BLaER1 treated with 17β-estradiol and CSF1 and Interleukin-3, amounts not matched to agents 10 nM and 100 nM (cell line): ENCODE data around the gene DUSP22.

Experiments used
- H3K27ac ChIP-seq, 11 experiments: shearing (Covaris generic); formaldehyde crosslinking; 2 replicates each; pipeline ENCODE4 v1.8.1; 2022
- H3K27me3 ChIP-seq, 11 experiments: shearing (Covaris generic); formaldehyde crosslinking; 2 replicates each; pipeline ENCODE4 v1.8.1; 2022
- H3K36me3 ChIP-seq, 11 experiments: shearing (Covaris generic); formaldehyde crosslinking; 2 replicates each; pipeline ENCODE4 v1.8.1; 2022
- H3K4me1 ChIP-seq, 10 experiments: shearing (Covaris generic); formaldehyde crosslinking; 2 replicates each; pipeline ENCODE4 v1.8.1; 2022
- H3K4me2 ChIP-seq, 11 experiments: shearing (Covaris generic); formaldehyde crosslinking; 2 replicates each; pipeline ENCODE4 v1.8.1; 2022
- H3K4me3 ChIP-seq, 10 experiments: shearing (Covaris generic); formaldehyde crosslinking; 2 replicates each; pipeline ENCODE4 v1.8.1; 2022
- H3K9ac ChIP-seq, 11 experiments: shearing (Covaris generic); formaldehyde crosslinking; 2 replicates each; pipeline ENCODE4 v1.8.1; 2022
- H3K9me3 ChIP-seq, 11 experiments: shearing (Covaris generic); formaldehyde crosslinking; replicated peaks in 1 of 11; 2 replicates each; pipeline ENCODE4 v1.8.1; 2022
- H4K20me1 ChIP-seq, 11 experiments: shearing (Covaris generic); formaldehyde crosslinking; 2 replicates each; pipeline ENCODE4 v1.8.1; 2022
- Cebpa-rat ChIP-seq, 11 experiments: shearing (Covaris generic); IDR thresholded peaks; 2 replicates each; pipeline ENCODE4 v1.8.1; 2022

DUSP22 gene

DNA sequence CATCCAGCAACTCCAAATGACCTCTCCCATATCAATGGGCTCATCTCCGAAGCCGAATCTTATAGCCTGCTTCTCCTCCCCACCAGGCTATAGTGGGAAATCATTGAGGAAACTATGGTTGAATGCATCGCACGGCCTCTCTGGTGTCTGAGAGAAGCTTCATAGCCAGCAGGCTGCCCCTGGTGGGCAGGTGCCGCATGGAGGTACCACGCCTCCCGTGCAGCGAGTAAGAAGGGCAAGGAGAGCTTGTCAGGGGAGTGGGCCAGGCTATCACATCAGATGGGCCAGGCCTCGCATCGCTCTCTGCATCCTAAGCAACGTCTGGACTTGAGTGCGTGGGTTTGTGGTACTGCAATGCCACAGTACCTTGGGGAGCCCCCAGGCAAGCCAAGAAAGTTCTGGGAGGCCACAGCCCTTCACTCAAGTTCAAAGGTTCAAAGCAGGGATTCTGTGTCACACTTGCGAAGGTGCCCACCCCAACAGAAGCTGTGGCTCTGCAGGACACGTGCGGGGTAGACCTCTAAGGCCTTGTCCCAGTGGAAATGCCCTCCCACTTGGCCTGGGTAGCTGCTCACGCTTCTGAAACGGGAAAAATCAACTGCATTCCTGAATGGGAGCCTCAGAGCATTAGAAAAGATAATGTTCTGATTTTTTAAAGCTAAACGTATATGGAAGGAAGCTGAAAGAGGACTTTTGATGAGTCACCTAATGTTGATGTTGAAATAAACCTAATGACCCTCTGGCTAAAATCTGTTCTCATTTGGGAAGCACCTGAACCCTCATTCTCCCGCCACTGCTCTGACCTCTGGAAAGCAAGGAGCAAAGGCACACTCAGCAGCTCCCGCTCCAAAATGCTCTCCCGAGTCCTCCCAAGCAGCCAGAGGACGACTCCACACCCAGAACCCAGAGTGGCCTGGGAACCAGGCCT lies 90.9 kb downstream of the DUSP22 start:
- Histone ChIP-seq H3K9ac (no peak overlapping the region), H3K9me3 (no peaks in the 10 kb centered on the region), H3K27ac (no peak overlapping the region), H3K27me3 (0 out of 22 replicates have a peak, but pooled peaks cover 0 to 5% (median 0%) of the 10 kb centered on the region in 11 experiments), H3K36me3 (no peaks in the 10 kb centered on the region), H4K20me1 (no peaks in the 10 kb centered on the region), H3K4me2 (peak overlapping the region in 8 of 11 experiments; percentile 2 to 66 (median 56); a peak in 11 of 22 replicates), H3K4me3 (no peak overlapping the region), H3K4me1 (peaks cover 25 to 43% (median 31%) of the 10 kb centered on the region in 10 experiments)
- no peak for TF ChIP-seq Cebpa-rat (IDR thresholded peaks at IDR 0.05)

DNA sequence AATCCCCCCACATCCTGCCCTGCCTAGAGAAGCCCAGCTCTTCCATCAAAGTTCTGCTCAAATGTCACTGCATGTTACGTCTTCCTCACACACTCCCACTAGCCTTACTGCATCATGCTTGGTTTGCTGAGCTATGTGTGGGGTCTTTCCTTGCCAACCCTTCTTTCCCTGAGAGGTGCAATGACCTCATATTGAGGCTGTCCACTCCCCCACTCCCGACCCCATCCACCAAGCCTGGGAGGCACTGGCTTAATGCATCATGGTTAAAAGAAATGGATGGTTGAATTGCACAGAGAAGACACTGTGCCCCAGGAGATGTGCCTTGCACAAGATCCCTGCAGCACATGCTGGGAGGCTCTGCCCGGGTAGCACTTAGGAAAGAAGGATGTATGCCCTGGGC lies 91.6 kb downstream of the DUSP22 start:
- TF ChIP-seq Cebpa-rat (IDR thresholded peaks at IDR 0.05), result no peak
- 0 out of 22 replicates have a peak, but pooled peaks cover 0 to 5% (median 0%) of the 10 kb centered on the region in 11 experiments for H3K27me3 ChIP-seq
- H3K27ac ChIP-seq, result no peak overlapping the region

DNA sequence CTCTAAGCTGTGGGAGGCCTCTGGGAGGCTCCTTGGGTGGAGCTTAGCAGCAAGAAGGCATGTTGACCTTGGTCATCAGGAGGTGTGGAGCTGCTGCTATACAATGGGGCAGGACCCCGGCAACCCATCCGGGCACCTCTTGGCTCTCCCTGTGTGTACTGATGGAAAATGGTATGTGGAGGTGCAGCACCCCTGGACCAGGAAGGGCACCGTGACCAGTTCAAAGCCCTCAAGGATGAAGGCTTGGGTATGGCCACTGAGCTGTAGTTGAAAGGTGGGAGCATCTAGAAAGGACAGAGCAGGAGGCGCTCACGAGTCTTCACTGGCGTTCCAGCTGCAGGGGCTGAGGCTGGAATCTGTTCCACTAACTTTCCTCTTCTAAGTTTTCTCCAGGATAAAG lies 92.6 kb downstream of the DUSP22 start:
- Histone ChIP-seq H3K4me1 (peaks cover 27 to 53% (median 35%) of the 10 kb centered on the region in 10 experiments), H3K27ac (no peak overlapping the region), H3K27me3 (peaks cover 0 to 11% (median 0%) of the 10 kb centered on the region in 11 experiments; a peak in 5 of 22 replicates), H4K20me1 (no peaks in the 10 kb centered on the region), H3K36me3 (no peaks in the 10 kb centered on the region), H3K4me2 (peak overlapping the region; percentile 22 to 71 (median 59); a peak in 19 of 22 replicates), H3K4me3 (no peak overlapping the region), H3K9ac (no peak overlapping the region), H3K9me3 (no peaks in the 10 kb centered on the region)
- TF ChIP-seq Cebpa-rat (IDR thresholded peaks at IDR 0.05), result no peak

More for the DNA sequence above, 91.6 kb downstream of the DUSP22 start:
- no peak overlapping the region for H3K9ac ChIP-seq
- peaks cover 25 to 46% (median 32%) of the 10 kb centered on the region in 10 experiments for H3K4me1 ChIP-seq
- H3K36me3 ChIP-seq, result no peaks in the 10 kb centered on the region
- H3K9me3 ChIP-seq, result no peaks in the 10 kb centered on the region
- no peaks in the 10 kb centered on the region for H4K20me1 ChIP-seq
- no peak overlapping the region for H3K4me3 ChIP-seq
- peak overlapping the region; percentile 23 to 71 (median 59); a peak in 21 of 22 replicates for H3K4me2 ChIP-seq

DNA sequence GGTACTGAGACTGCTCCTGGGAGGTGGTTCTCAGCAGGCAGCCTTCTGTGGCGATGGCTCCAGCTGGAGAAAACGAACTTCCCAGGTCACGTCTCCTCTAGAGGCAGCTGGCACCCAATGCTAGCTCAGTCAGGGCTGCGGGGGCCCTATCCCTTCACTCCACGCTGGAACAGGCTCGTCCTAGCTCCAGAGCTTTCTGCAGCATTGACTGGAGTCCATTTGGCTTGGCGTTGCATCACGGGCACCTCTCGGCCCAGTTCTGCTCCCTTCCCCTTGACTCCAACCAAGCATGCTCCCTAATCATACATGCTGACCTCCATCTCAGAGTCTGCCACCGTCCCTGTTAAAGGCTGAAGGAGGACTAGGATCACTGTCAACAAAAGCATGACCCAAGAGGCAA lies 93.3 kb downstream of the DUSP22 start:
- H3K9ac ChIP-seq, result no peak overlapping the region
- peak overlapping the region in 8 of 11 experiments; percentile 24 to 71 (median 60); a peak in 14 of 22 replicates for H3K4me2 ChIP-seq
- peaks cover 0 to 19% (median 4%) of the 10 kb centered on the region in 11 experiments; a peak in 8 of 22 replicates for H3K27me3 ChIP-seq

DNA sequence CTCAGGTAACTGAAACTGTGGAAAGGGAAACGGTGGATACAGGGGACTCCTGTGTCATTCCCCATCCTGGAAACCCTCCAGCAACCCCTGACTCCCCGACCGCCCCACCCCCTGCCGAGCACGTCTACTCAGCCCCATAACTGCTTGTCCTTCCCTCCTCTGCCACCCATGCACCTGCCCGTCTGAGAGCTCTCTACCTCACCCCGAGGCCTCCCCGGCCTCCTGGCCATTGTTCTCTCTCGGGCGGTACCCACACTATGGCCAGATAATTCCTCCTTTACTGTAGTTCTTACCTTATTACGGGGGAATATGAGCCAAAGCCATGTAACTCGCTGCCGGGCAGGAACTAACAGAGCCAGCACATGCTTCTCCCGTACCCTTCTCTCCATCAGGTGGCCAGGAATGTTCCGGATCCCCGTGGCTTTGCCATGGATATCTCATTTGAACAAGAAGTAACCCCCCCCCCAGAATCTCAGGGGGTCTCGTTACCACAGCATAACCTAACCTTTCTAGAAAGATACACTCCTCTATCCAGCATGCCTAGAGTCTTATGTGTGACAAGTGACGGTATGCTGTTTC lies 94.5 kb downstream of the DUSP22 start:
- Histone ChIP-seq H3K4me1 (peaks cover 27 to 63% (median 48%) of the 10 kb centered on the region in 10 experiments), H3K36me3 (no peaks in the 10 kb centered on the region), H3K9me3 (no peaks in the 10 kb centered on the region), H3K4me3 (no peak overlapping the region), H3K27me3 (peaks cover 0 to 28% (median 4%) of the 10 kb centered on the region in 11 experiments; a peak in 8 of 22 replicates), H3K27ac (no peak overlapping the region), H4K20me1 (peaks cover 0 to 2% (median under 1%) of the 10 kb centered on the region in 11 experiments; a peak in 10 of 22 replicates), H3K9ac (no peak overlapping the region), H3K4me2 (peak overlapping the region in 5 of 11 experiments; percentile 9 to 65 (median 54); a peak in 7 of 22 replicates)
- no peak for TF ChIP-seq Cebpa-rat (IDR thresholded peaks at IDR 0.05)

More for the DNA sequence above, 93.3 kb downstream of the DUSP22 start:
- peaks cover 27 to 56% (median 42%) of the 10 kb centered on the region in 10 experiments for H3K4me1 ChIP-seq
- H3K36me3 ChIP-seq, result no peaks in the 10 kb centered on the region
- H3K9me3 ChIP-seq, result no peaks in the 10 kb centered on the region
- H4K20me1 ChIP-seq, result no peaks in the 10 kb centered on the region
- H3K4me3 ChIP-seq, result no peak overlapping the region
- no peak overlapping the region for H3K27ac ChIP-seq
- TF ChIP-seq Cebpa-rat (IDR thresholded peaks at IDR 0.05), result no peak

DNA sequence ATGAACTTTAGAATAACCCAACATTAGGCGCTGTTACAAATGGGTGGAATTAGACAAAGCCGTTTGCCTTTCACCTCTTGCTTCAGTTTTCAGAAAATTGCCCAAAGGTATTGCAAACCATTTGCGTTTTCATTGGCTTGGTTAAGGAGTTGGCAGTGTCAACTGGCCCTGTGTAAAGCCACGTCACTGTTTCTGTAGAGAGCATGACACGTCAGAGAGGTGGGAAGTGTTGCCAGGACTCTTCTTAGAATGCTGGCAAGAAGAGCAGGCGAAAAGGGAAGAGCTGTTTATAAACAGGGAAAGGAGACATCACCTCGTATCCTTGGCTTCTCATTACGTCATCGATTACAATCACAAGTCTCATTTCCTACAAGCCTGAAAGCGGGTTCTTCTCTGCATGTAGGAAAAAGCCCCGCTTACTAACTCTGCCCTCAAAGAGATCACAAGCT lies 95.0 kb downstream of the DUSP22 start:
- 0 out of 22 replicates have a peak, but pooled peaks of 1 of the 11 experiments have one; percentile 17 for TF ChIP-seq Cebpa-rat (IDR thresholded peaks at IDR 0.05)
- Histone ChIP-seq H3K4me2 (peak overlapping the region in 6 of 11 experiments; percentile 9 to 65 (median 46); a peak in 10 of 22 replicates), H3K27me3 (peaks cover 0 to 34% (median 4%) of the 10 kb centered on the region in 11 experiments; a peak in 9 of 22 replicates), H3K9ac (no peak overlapping the region), H3K9me3 (no peaks in the 10 kb centered on the region), H3K4me1 (peaks cover 28 to 66% (median 48%) of the 10 kb centered on the region in 10 experiments), H3K27ac (no peak overlapping the region), H4K20me1 (peaks cover 0 to 7% (median 6%) of the 10 kb centered on the region in 11 experiments; a peak in 14 of 22 replicates), H3K36me3 (no peaks in the 10 kb centered on the region), H3K4me3 (no peak overlapping the region)

DNA sequence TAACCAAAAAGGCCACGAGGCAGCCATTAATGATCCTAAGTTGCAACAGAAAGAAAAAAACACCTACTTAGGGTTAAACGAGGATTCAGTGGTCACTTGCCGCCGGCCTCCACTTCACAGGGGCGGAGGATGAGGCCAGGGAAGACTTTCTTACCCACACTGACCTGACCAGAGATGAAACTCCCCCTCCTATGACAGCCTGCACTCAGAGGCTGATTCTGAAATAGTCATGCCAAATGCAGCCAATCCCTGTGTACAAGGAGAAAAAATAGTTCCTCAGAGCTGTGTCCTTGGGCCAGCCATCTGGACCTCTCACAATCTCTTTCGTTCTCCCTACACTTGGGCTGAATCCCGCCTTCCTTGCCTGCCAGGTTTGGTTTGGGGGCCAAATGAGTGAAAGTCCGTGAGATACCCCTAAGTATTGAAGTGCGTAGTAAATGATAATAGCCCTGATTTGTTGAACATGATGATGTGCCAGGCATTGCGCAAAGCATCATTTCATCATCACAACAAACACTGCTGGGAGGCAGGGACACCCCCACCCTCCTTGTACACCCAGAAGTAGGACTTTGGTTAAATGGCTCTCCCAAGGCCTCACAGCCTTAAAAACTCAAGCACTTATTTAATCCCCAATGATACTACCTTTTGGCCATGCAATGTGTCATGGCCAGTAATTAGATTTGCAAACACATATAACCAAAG lies 96.1 kb downstream of the DUSP22 start:
- Histone ChIP-seq H3K4me3 (no peak overlapping the region), H3K9me3 (no peaks in the 10 kb centered on the region), H3K36me3 (no peaks in the 10 kb centered on the region), H3K9ac (no peak overlapping the region), H4K20me1 (peaks cover 0 to 18% (median 16%) of the 10 kb centered on the region in 11 experiments; a peak in 17 of 22 replicates), H3K27ac (no peak overlapping the region), H3K4me2 (peak overlapping the region in 2 of 11 experiments; percentile 18 to 65; a peak in 3 of 22 replicates), H3K4me1 (peaks cover 34 to 70% (median 48%) of the 10 kb centered on the region in 10 experiments), H3K27me3 (peaks cover 0 to 44% (median 4%) of the 10 kb centered on the region in 11 experiments; a peak in 9 of 22 replicates)
- TF ChIP-seq Cebpa-rat (IDR thresholded peaks at IDR 0.05), result no peak

DNA sequence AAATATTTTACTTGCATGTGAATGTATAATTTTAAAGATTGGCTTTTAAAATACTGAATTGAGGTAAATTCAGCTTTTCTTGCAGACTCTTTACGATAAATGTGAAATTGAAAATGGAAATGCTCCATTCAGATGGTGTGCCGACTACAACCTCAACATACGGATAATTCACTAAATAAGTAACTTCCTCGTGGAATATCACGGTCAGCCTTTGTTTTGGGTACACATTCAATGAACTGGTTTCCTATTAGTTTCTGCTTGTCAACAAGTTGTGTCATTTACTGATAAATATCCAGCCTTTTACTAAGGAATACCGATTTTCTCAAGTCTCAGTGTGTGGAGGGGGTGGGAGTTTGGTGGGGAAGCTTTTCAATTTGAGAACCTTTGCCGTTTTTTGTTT lies 96.9 kb downstream of the DUSP22 start:
- H3K4me2 ChIP-seq, result peak overlapping the region in 5 of 11 experiments; percentile 14 to 97 (median 90); a peak in 5 of 22 replicates
- no peak overlapping the region for H3K4me3 ChIP-seq

More for the DNA sequence above, 96.9 kb downstream of the DUSP22 start:
- no peak for TF ChIP-seq Cebpa-rat (IDR thresholded peaks at IDR 0.05)
- H3K9ac ChIP-seq, result no peak overlapping the region
- peaks cover 0 to 26% (median 24%) of the 10 kb centered on the region in 11 experiments; a peak in 18 of 22 replicates for H4K20me1 ChIP-seq
- no peak overlapping the region for H3K27ac ChIP-seq
- H3K4me1 ChIP-seq, result peaks cover 32 to 70% (median 50%) of the 10 kb centered on the region in 10 experiments
- no peaks in the 10 kb centered on the region for H3K9me3 ChIP-seq
- H3K36me3 ChIP-seq, result 0 out of 22 replicates have a peak, but pooled peaks cover 0 to under 1% (median 0%) of the 10 kb centered on the region in 11 experiments
- H3K27me3 ChIP-seq, result peaks cover 0 to 52% (median 4%) of the 10 kb centered on the region in 11 experiments; a peak in 9 of 22 replicates
